HG02970 (cell line): ENCODE data around the gene VEGFA.

ENCODE experiments used
- ATAC-seq: cut with Tn5 transposase; IDR thresholded peaks from one replicate; pipeline ENCODE4 v1.9.1; 2021; ENCODE audit warnings: mild to moderate bottlenecking, moderate library complexity, moderate number of reproducible peaks; ENCODE audit not compliant: unreplicated experiment, low FRiP score

VEGFA gene

GRCh38 chr6:43799551-43800297, 29.7 kb downstream of the VEGFA start:
- ATAC-seq = no peak

GRCh38 chr6:43800298-43800623, 30.2 kb downstream of the VEGFA start:
- ATAC-seq = no peak

- no peak for ATAC-seq
Measured at GRCh38 chr6:43800746-43801494, 30.9 kb downstream of the VEGFA start.

DNA sequence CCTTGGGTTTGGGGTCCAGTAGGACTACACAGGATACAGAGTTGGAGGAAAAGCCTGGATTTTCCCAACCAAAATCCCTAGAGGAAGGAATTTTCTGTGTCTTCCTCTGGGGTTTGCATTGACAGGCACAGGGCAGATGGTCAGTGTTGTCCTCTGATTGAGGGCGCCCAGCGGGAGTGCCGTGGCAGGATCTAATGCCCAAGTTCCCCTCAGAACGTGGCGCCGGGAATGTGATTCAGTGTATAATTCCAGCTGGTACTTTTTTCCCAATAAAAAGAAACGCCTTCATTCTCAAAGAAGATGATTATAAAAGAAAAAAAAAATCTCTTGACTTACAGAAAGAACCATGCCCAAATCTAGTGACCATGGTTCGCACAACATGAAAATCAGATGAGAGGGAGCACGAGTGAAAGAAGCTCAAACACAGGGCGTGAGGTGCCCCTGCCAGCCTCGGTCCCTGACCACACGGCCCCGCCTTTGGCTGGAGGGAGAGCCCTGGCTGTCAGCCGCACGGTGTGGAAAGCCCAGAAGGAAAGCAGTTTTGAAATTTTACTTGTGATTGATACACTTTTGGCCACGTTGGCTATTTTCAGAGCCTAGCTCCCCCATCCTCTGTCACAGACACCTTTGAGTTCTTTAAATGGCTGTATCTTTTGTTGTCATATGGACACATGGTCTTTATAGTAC, 31.6 kb downstream of the VEGFA start:
- no peak for ATAC-seq

DNA sequence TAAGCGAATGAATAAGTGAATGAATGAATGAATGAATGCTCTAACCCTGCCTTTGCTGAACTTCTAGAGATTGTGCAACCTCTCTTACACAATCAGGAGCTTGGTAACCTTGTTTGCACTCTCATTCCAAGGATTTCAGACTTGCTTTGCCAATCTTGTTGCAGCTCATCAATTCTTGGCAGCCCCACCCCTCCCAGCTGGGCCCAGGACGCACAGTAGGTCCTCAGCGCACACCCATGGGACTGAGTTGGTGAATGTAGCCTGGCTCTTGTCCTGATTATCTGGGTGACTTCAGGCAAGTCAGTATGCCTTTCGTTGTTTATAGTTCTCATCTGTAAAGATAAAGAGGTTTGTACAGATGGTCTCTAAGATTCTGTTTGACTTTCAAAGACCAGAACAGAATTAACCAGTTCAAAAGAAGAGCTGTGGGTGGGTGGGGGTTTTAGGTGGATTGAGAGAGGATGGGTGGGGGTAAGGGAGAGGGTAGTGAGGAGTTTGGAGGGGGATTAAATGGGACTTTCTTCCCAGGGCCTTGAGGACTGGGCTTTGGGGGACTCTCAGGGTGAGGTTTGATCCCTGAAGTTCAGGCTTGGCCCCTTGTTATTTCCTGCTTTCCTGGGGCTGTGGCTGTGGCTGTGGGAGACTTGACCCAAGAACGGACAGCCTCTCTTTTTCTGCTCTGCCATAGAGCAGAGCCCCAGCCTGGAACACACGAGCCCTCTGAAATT, 33.2 kb downstream of the VEGFA start:
- no peak for ATAC-seq

DNA sequence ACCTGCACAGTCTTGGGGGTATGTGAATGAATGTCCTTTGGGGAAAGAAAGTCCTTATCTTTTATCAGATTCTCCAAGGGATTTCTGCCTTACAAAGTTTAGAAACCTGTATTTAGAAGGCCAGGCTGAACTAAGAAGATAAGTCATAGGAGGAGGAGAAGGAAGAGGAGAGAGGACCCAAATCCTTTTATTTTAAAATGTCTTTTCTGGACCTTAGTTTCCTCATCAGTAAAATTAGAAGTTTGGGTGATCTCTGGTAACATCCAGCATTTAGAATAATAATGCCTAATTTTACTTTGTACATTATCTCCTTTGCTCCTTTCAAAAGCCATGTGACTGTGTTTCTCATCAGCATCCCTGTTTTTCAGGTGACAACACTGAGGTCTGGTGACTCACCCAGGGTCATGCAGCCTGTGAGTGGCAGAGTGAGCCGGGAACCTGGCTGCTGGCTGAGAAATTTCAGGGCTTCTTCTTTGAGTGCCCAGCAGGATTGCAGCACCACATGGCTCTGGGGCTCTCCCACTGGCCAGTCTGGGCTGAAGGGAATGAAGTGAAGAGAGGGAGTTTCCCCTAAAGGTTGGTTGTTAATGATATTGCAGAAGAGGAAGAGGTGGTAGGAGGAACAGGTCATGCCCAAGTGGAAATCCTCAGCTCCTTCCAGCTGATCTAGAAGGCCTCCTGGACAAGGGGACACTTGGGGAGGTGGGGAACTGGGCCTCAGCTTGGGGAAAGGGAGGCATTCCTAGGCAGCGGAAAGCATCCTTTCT, 34.0 kb downstream of the VEGFA start:
- no peak for ATAC-seq

- no peak for ATAC-seq
Measured at GRCh38 chr6:43804550-43805223, 34.7 kb downstream of the VEGFA start.

DNA sequence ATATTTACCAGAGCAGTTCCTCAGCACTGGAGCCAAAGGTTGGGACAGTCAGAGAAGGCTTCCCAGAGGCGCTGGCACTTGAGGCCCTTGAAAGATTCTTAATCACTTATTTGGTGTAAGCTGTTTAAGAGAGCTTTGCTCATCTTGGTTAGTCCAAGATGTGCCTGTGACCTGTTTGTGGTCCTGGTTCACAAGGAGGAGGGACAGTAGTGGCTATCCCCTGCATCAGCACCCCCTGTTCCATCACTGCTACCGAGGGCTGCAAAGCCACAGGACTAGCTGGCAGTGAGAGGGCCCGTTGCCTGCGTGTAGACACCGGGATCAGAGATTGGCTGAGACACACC, 35.7 kb downstream of the VEGFA start:
- no peak for ATAC-seq

DNA sequence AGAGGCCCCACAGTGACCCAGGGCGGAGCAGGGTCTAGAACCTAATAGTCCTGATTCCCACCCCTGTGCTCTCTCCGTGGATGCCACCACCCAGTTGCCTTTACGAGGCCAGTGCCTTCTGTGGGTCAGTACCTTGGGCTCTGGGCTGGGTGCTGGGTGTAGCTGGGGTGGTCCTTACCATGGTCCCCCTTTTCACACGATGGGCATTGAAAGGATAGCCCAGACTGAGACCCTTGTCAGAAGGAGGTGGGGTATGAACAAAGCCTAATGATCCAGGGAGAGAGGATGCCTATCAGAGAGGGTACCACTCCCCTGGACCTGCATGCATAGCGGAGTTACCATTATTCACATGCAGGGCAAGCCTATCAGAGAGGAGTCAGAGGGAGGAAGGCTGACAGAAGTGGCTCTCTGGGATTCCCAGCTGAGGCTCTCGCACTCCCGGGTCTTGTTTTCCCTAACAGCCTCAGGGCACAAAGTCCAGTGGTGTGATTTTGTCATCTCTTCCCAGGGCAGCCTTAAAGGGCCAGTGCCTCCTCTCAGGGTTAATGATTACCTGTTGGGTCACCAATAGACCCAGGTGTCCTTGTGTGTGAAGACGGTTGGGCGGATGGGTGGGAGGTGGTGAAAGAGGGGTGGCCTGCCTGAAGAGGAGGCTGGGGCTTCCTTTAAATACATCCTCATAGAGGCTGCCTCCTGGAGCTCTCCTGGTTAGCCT, 36.2 kb downstream of the VEGFA start:
- no peak for ATAC-seq

- no peak for ATAC-seq
Measured at GRCh38 chr6:43806758-43807227, 36.8 kb downstream of the VEGFA start.

DNA sequence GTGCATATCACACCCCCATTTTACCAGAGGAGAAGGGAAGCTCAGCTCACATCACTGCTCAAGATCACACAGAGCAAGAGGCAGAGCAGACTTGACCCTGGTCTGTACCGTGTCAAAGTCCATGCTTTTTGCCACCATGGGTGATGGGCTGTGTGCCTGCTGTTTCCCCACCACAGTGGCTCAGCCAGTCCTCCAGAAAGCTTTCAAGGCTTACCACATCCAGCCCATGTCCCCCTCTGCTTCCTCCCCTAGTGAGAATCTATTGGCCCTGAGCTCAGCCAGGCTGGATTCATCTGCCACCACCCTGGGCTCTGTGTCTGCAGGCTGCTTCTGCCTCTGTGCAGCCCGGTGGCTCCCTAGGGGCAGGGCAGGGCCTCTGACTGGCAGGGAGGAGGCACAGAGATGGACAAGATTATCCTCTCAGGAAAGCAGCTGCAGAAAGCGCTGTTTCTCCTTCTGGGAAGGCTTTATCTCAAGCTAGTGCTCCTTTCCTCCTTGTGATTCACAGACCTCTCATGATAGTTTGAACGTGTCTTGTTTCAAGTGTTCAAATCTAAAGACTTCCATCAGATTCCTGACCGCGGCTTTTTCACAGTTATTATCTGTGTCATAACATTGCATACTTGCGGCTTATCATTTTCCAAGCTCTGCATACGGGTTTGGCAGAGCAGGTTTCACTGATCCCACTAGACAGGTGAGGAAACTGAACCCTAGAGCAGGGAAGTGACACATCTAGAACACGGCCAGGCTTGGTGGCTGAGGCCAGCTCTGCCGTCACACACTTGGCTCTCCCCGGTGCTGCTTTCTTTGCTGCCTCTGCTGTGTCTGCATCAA, 37.4 kb downstream of the VEGFA start:
- ATAC-seq = no peak

DNA sequence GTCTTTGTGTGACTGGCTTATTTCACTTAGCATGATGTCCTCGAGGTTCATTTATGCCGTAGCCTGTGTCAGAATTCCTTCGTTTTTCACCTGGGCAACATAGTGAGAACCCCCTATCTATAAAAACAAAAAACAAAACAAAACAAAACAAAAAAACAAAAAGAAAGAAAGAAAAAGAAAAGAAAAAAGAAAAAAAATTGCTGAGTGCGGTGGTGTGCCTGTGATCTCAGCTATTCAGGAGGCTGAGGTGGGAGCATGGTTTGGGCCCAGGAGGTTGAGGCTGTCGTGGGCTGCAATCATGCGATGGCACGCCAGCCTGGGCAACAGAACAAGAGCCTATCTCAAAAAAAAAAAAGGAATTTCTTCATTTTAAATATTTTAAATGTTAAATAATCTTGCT, 38.4 kb downstream of the VEGFA start:
- ATAC-seq = no peak

GRCh38 chr6:43809417-43810305, 39.6 kb downstream of the VEGFA start:
- no peak for ATAC-seq

GRCh38 chr6:43810965-43811732, 41.1 kb downstream of the VEGFA start:
- no peak for ATAC-seq

GRCh38 chr6:43811733-43812099, 41.7 kb downstream of the VEGFA start:
- ATAC-seq = no peak

- ATAC-seq = no peak
Measured at GRCh38 chr6:43812850-43813578, 43.0 kb downstream of the VEGFA start.
